ENCODE data around the gene FADS3. TPM values are rescaled to one million over a fixed set of nuclear protein-coding genes. Genes with fewer than 3 reads are reported as not detected.

Gene FADS3
- total RNA-seq, 6 donors from 2014 or later: 34.4 to 138 (median 106) TPM

DNA sequence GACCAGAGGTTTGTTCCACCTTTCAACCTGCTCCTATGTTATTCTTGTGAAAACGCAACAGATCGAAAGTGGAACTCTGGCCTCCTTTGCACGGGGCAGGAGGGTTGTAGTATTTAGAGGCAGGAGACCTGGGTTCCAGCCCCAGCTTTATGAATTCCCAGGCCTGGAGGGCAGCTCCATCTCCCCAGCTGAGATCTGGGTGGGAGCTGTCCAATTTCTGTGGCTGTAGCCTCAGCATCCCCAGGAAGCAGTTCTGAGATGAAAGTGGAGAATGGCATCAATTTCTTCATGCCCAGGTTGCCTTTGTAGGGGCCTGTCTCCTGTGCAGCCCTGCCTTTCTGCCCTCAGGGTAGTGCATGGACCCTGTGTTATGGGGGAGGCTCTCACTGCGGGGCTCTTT, 59.1 kb downstream of the FADS3 start:
- TF ChIP-seq EP300 (IDR thresholded peaks at IDR 0.05): no peak
- 90 to 94% methylated on average over 3 to 4 of the region's 4 CpGs for WGBS, 2 donors
- Histone ChIP-seq H3K27me3 (peaks cover 0 to 2% (median 0%) of the 10 kb centered on the region in 4 donors), H3K4me1 (peaks cover 35 to 60% (median 54%) of the 10 kb centered on the region in 4 donors), H3K27ac (peak overlapping the region in 1 of 4 donors; percentile 71), H3K4me3 (no peak overlapping the region), H3K36me3 (no peaks in the 10 kb centered on the region), H3K9me3 (no peaks in the 10 kb centered on the region)
- ATAC-seq (ENCODE audit: low FRiP score in 2 of 2): no peak
- DNase-seq: no peak

DNA sequence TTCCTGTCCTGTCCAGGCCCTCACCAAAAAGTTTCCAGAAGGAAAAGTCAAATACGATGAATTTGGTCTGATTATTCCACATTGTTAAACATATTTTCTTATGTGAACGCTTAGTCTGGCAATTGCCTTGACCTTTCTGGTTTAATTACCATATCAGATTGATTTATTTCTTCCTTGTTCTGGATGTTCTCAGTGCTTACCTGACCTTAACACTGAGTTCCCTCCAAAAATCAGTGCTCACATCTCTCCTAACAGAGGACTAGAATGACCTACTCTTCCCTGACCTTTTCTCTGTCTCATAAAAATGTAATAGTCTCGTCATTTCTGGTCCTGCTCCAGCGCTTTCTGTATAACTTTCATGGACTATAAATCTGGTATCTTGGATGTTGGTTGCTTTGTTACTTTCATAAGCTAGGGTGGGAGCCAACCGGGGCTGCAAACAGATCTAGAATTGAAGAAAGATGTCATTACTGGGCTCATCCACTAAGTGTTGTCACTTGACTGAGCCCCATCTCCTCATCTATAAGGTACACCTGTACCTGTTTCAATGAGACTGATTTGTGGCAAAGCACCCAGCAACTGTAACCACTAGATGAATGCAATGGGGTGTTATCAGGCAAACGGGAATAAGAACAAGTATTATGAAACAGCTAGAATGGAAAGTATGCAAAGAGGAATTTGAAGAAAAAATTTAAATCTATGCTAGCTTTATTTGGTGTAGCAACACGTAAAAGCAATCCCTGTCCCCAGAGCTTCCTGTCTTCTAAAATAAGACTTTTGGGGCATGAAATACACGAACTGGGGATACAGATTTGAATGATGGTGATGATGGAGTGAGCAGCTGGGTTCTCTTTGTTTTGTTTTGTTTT, 60.9 kb downstream of the FADS3 start:
- ATAC-seq (ENCODE audit: low FRiP score in 2 of 2) (no peak), DNase-seq (no peak)
- Histone ChIP-seq H3K27ac (peak overlapping the region; percentile 35 to 86 (median 38)), H3K27me3 (peaks cover 0 to 2% (median 0%) of the 10 kb centered on the region in 4 donors), H3K9me3 (no peaks in the 10 kb centered on the region), H3K4me3 (peak overlapping the region in 2 of 4 donors; percentile 60 to 64), H3K36me3 (no peaks in the 10 kb centered on the region), H3K4me1 (peaks cover 35 to 65% (median 58%) of the 10 kb centered on the region in 4 donors)
- 49 to 54% methylated on average over 8 of the region's 8 CpGs for WGBS, 2 donors
- TF ChIP-seq POLR2AphosphoS5 (IDR thresholded peaks at IDR 0.05): no peak
- no peak for TF ChIP-seq EP300 (IDR thresholded peaks at IDR 0.05)
- TF ChIP-seq, protein P1, sequence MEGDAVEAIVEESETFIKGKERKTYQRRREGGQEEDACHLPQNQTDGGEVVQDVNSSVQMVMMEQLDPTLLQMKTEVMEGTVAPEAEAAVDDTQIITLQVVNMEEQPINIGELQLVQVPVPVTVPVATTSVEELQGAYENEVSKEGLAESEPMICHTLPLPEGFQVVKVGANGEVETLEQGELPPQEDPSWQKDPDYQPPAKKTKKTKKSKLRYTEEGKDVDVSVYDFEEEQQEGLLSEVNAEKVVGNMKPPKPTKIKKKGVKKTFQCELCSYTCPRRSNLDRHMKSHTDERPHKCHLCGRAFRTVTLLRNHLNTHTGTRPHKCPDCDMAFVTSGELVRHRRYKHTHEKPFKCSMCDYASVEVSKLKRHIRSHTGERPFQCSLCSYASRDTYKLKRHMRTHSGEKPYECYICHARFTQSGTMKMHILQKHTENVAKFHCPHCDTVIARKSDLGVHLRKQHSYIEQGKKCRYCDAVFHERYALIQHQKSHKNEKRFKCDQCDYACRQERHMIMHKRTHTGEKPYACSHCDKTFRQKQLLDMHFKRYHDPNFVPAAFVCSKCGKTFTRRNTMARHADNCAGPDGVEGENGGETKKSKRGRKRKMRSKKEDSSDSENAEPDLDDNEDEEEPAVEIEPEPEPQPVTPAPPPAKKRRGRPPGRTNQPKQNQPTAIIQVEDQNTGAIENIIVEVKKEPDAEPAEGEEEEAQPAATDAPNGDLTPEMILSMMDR (IDR thresholded peaks at IDR 0.05): no peak
- no peak for TF ChIP-seq POLR2A (IDR thresholded peaks at IDR 0.05)

DNA sequence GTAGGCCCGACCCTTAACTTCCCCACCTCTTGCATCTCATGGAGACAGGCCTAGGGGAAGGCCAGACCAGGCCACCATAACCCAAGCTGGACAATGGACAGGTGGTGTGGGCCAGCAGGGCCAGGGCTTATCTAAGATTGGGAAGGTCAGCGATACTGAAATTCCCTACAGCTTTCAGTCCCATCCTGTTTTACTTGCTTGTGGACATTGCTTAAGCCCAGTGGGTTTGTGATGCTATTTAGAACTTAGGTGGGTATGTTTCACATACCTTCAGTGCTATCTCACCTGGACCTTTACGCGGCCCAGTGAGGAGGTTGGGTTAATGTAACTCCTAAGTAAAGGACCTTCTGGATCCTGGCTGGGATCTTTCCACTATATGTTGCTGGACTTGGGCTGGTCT, 61.5 kb downstream of the FADS3 start:
- Histone ChIP-seq H3K4me1 (peaks cover 29 to 59% (median 52%) of the 10 kb centered on the region in 4 donors), H3K36me3 (no peaks in the 10 kb centered on the region), H3K27me3 (peaks cover 0 to 2% (median 0%) of the 10 kb centered on the region in 4 donors), H3K27ac (peak overlapping the region in 2 of 4 donors; percentile 86 to 92), H3K4me3 (peak overlapping the region in 3 of 4 donors; percentile 60 to 66 (median 64)), H3K9me3 (no peaks in the 10 kb centered on the region)
- DNase-seq: no peak
- WGBS, 2 donors: 79 to 86% methylated on average over 4 of the region's 4 CpGs
- TF ChIP-seq EP300 (IDR thresholded peaks at IDR 0.05) (no peak), POLR2A (IDR thresholded peaks at IDR 0.05) (no peak), POLR2AphosphoS5 (IDR thresholded peaks at IDR 0.05) (no peak)
- TF ChIP-seq, protein P1 (IDR thresholded peaks at IDR 0.05): no peak
- no peak for ATAC-seq (ENCODE audit: low FRiP score in 2 of 2)

DNA sequence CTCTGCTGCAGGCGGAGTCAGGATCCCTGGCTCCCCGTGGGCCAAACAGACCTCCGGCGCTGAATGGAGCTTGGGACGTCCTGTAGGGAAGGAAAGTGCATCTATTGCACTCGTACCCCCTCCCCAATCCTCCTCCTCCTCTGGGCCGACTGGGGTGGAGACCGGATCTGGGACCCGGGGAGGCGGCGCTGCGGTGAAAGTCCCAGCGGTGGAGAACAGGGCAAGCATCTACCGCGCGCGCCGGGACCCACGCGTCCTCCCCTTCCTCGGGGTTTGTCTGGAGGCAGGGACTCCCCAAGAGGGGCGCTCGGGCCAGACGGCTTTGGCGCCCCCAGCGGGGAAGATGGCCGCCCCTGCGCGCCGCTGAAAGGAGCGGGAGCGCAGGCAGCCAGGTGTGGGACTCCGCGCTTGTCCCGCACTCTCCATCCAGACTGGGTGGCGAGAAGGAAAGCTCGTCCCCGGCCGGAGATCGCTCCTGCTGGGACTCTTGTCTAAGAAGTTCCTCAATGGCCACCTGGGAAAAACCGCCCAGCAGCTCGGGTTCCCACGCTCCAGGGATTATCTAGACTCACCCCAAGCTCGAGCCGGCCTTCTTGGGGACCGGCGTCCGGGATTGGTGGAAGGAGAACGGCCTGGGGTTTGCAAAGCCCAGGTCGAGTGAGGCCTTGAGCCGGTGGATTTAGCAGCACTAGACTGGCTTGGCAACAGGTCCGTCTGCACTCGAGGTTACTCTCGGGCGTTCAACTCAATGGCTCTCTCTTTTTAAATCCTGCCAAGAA, 62.5 kb downstream of the FADS3 start:
- no peak for TF ChIP-seq POLR2AphosphoS5 (IDR thresholded peaks at IDR 0.05)
- no peak for TF ChIP-seq EP300 (IDR thresholded peaks at IDR 0.05)
- TF ChIP-seq POLR2A (IDR thresholded peaks at IDR 0.05): peak in 1 of 4 donors; percentile 26
- TF ChIP-seq, protein P1 (IDR thresholded peaks at IDR 0.05): peak in 4 of 6 experiments; percentile 36 to 54 (median 40)
- WGBS, 2 donors: 6 to 10% methylated on average over 2 to 32 of the region's 55 CpGs
- Histone ChIP-seq H3K27me3 (peaks cover 0 to 2% (median 0%) of the 10 kb centered on the region in 4 donors), H3K36me3 (no peaks in the 10 kb centered on the region), H3K27ac (peak overlapping the region; percentile 15 to 92 (median 86)), H3K4me3 (peak overlapping the region; percentile 0 to 66 (median 62)), H3K4me1 (peaks cover 19 to 49% (median 43%) of the 10 kb centered on the region in 4 donors), H3K9me3 (no peaks in the 10 kb centered on the region)
- DNase-seq: peak; percentile 63 to 89
- ATAC-seq (ENCODE audit: low FRiP score in 2 of 2): peak; percentile 53 to 60

DNA sequence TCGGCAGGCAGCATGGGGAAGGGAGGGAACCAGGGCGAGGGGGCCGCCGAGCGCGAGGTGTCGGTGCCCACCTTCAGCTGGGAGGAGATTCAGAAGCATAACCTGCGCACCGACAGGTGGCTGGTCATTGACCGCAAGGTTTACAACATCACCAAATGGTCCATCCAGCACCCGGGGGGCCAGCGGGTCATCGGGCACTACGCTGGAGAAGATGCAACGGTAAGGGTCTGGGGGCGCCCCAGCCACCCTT, 63.0 kb downstream of the FADS3 start:
- 0% methylated on average over 16 of the region's 16 CpGs; no CpG with 5 or more reads in 1 of the 2 donors for WGBS, 2 donors
- TF ChIP-seq POLR2A (IDR thresholded peaks at IDR 0.05) (no peak), EP300 (IDR thresholded peaks at IDR 0.05) (no peak), POLR2AphosphoS5 (IDR thresholded peaks at IDR 0.05) (no peak)
- TF ChIP-seq, protein P1 (IDR thresholded peaks at IDR 0.05): no peak
- ATAC-seq (ENCODE audit: low FRiP score in 2 of 2): no peak
- Histone ChIP-seq H3K9me3 (no peaks in the 10 kb centered on the region), H3K4me1 (peaks cover 19 to 49% (median 43%) of the 10 kb centered on the region in 4 donors), H3K4me3 (peak overlapping the region; percentile 0 to 66 (median 62)), H3K27me3 (peaks cover 0 to 2% (median 0%) of the 10 kb centered on the region in 4 donors), H3K36me3 (no peaks in the 10 kb centered on the region), H3K27ac (peak overlapping the region; percentile 15 to 92 (median 86))
- DNase-seq: no peak

Data from upper lobe of left lung (tissue), 6 donors.